Calu3 (cell line): ENCODE results near the gene SRRM2. TPM values are rescaled to one million over a fixed set of nuclear protein-coding genes. Genes with fewer than 3 reads are reported as not detected.

Source experiments
- BruUV-seq: library from RNA; stranded (reverse); fragments of 400-500 nt; replicated peaks from 2 replicates; lab custom pipeline; 2021; lab: Mats Ljungman, UMichigan
- CTCF ChIA-PET: fragments of 300-600 bp; sonication (Branson Sonifier 250); formaldehyde crosslinking; loops from one replicate; lab custom pipeline; 2022; ENCODE audit warnings: antibody characterized with exemption; lab: Charles Lee
- DNase-seq: peaks from one replicate; pipeline ENCODE4 v3.0.0; 2022
- H3K27ac Mint-ChIP-seq: one replicate; pipeline ENCODE4 v1.8.0; 2022; ENCODE audit warnings: mixed read lengths; ENCODE audit not compliant: unreplicated experiment
- H3K27me3 Mint-ChIP-seq: one replicate; pipeline ENCODE4 v1.8.0; 2022; ENCODE audit warnings: mixed read lengths; ENCODE audit not compliant: unreplicated experiment
- H3K36me3 Mint-ChIP-seq: one replicate; pipeline ENCODE4 v1.8.0; 2022; ENCODE audit warnings: mild to moderate bottlenecking, moderate library complexity, mixed read lengths; ENCODE audit not compliant: insufficient read depth, unreplicated experiment
- H3K4me1 Mint-ChIP-seq: one replicate; pipeline ENCODE4 v1.8.0; 2022; ENCODE audit warnings: mild to moderate bottlenecking, low read depth, mixed read lengths; ENCODE audit not compliant: unreplicated experiment
- H3K4me3 Mint-ChIP-seq: one replicate; pipeline ENCODE4 v1.8.0; 2022; ENCODE audit warnings: mild to moderate bottlenecking, low read depth, moderate library complexity, mixed read lengths; ENCODE audit not compliant: unreplicated experiment
- H3K9me3 Mint-ChIP-seq: one replicate; pipeline ENCODE4 v1.8.0; 2022; ENCODE audit warnings: low read depth, mixed read lengths; ENCODE audit not compliant: unreplicated experiment
- CTCF ChIP-seq: fragments of 200-600 bp; IDR thresholded peaks from one replicate; pipeline ENCODE4 v1.8.0; 2022; ENCODE audit warnings: antibody characterized with exemption; ENCODE audit not compliant: unreplicated experiment
- intact Hi-C: fragments of 100-400 bp; cut with micrococcal nuclease; formaldehyde crosslinking; loops from one replicate; pipeline ENCODE4 v1.10.0; 2022; ENCODE audit not compliant: unreplicated experiment
- total RNA-seq: library from RNA; stranded (reverse); gene quantifications from 2 replicates; pipeline ENCODE4 v1.2.3, GENCODE V29; 2022

SRRM2 gene
- total RNA-seq, 1 experiment from 2014 or later: 905 TPM

GRCh38 chr16:2795395-2796143, 43.1 kb downstream of the SRRM2 start:
- peaks cover 50% of the 10 kb centered on the region for H3K4me1 Mint-ChIP-seq
- peaks cover 14% of the 10 kb centered on the region for H3K36me3 Mint-ChIP-seq
- H3K27me3 Mint-ChIP-seq: no peaks in the 10 kb centered on the region
- H3K4me3 Mint-ChIP-seq: peak overlapping the region; percentile 16
- intact Hi-C loops: loop anchor here (2.0 kb wide), 1 partner anchor 63 kb away; the partner anchor contains the start of gene PRSS22
- CTCF ChIA-PET: interaction anchor here (1.2 kb wide), 1 partner anchor 43 kb away, joined by 3 read pairs; no protein-coding TSS in a partner anchor
- H3K27ac Mint-ChIP-seq: peak overlapping the region; percentile 99
- no peak for TF ChIP-seq CTCF
- DNase-seq: peak; percentile 72
- H3K9me3 Mint-ChIP-seq: no peaks in the 10 kb centered on the region
- BruUV-seq: TSS peak; percentile 96

- TF ChIP-seq CTCF: no peak
- Mint-ChIP-seq H3K27me3 (no peaks in the 10 kb centered on the region), H3K4me1 (peaks cover 40% of the 10 kb centered on the region), H3K27ac (no peak overlapping the region), H3K9me3 (peaks cover 5% of the 10 kb centered on the region), H3K4me3 (no peak overlapping the region), H3K36me3 (peaks cover 14% of the 10 kb centered on the region)
- CTCF ChIA-PET: interaction anchor here (0.6 to 1.0 kb wide), 2 partner anchors 8 to 36 kb away, joined by 3 read pairs; no protein-coding TSS in a partner anchor
- no TSS peak for BruUV-seq
- DNase-seq: no peak
- intact Hi-C loops: no loop called here
These were observed 46.3 kb downstream of the SRRM2 start for GRCh38 chr16:2798723-2799204.

- Mint-ChIP-seq H3K4me3 (no peak overlapping the region), H3K9me3 (peaks cover 7% of the 10 kb centered on the region), H3K27ac (peak overlapping the region; percentile 81), H3K27me3 (no peaks in the 10 kb centered on the region), H3K36me3 (peaks cover 11% of the 10 kb centered on the region), H3K4me1 (peaks cover 34% of the 10 kb centered on the region)
- intact Hi-C loops: no loop called here
- BruUV-seq: no TSS peak
- TF ChIP-seq CTCF: no peak
- CTCF ChIA-PET: interaction anchor here (1.0 kb wide), 1 partner anchor 8 kb away, joined by 3 read pairs; no protein-coding TSS in a partner anchor
- DNase-seq: no peak
These were observed 46.9 kb downstream of the SRRM2 start for GRCh38 chr16:2799205-2799858.

GRCh38 chr16:2799859-2800226, 47.4 kb downstream of the SRRM2 start:
- Mint-ChIP-seq H3K4me1 (peaks cover 29% of the 10 kb centered on the region), H3K36me3 (peaks cover 6% of the 10 kb centered on the region), H3K9me3 (peaks cover 7% of the 10 kb centered on the region), H3K27ac (peak overlapping the region; percentile 81), H3K4me3 (no peak overlapping the region), H3K27me3 (no peaks in the 10 kb centered on the region)
- peak; percentile 42 for DNase-seq
- CTCF ChIA-PET: interaction anchor here (0.7 kb wide), 1 partner anchor 572 kb away, joined by 4 read pairs; no protein-coding TSS in a partner anchor
- no peak for TF ChIP-seq CTCF
- intact Hi-C loops: no loop called here
- no TSS peak for BruUV-seq
